GM13976 (cell line): Measurements from ENCODE around the gene ARRDC4.

Experiments used
- DNase-seq: peaks from one replicate; pipeline ENCODE4 v3.0.0; 2012; ENCODE audit warnings: low spot score
- CTCF ChIP-seq: IDR thresholded peaks from 2 replicates; pipeline ENCODE4 v1.5.1; 2012; ENCODE audit warnings: borderline replicate concordance, mild to moderate bottlenecking; ENCODE audit not compliant: insufficient read depth; ENCODE audit errors: extremely low read depth, missing control alignments, control extremely low read depth
- in situ Hi-C: fragments of 300-500 bp; cut with MboI; formaldehyde crosslinking; loops from one replicate; pipeline ENCODE4 v1.12.0; 2022; ENCODE audit warnings: low sequenced_read_pairs, mixed read lengths, inconsistent platforms; ENCODE audit not compliant: unreplicated experiment

The ARRDC4 gene

GRCh38 chr15:97976129-97976528 lies 15.6 kb downstream of the ARRDC4 start:
- TF ChIP-seq CTCF = no peak
- no peak for DNase-seq
- in situ Hi-C loops = no loop called here

GRCh38 chr15:97976766-97977503 lies 16.4 kb downstream of the ARRDC4 start:
- in situ Hi-C loops = no loop called here
- no peak for TF ChIP-seq CTCF
- no peak for DNase-seq

GRCh38 chr15:97977734-97978133 lies 17.2 kb downstream of the ARRDC4 start:
- no peak for TF ChIP-seq CTCF
- in situ Hi-C loops = no loop called here
- no peak for DNase-seq

GRCh38 chr15:97978401-97979139 lies 18.1 kb downstream of the ARRDC4 start:
- in situ Hi-C loops = no loop called here
- no peak for DNase-seq
- no peak for TF ChIP-seq CTCF

GRCh38 chr15:97979140-97979520 lies 18.6 kb downstream of the ARRDC4 start:
- TF ChIP-seq CTCF = no peak
- DNase-seq = no peak
- in situ Hi-C loops = no loop called here

- in situ Hi-C loops = no loop called here
- no peak for DNase-seq
- no peak for TF ChIP-seq CTCF
Measured at GRCh38 chr15:97981058-97981457, 20.6 kb downstream of the ARRDC4 start.

- in situ Hi-C loops = no loop called here
- no peak for TF ChIP-seq CTCF
Measured at GRCh38 chr15:97981758-97982157, 21.3 kb downstream of the ARRDC4 start.

More at GRCh38 chr15:97981758-97982157, 21.3 kb downstream of the ARRDC4 start:
- DNase-seq = no peak
